ENCODE measurements around the gene MED7.

- TF ChIP-seq CTCF (IDR thresholded peaks at IDR 0.05) (no peak), EP300 (IDR thresholded peaks at IDR 0.05) (no peak), POLR2A (IDR thresholded peaks at IDR 0.05) (no peak), POLR2AphosphoS5 (IDR thresholded peaks at IDR 0.05) (no peak)
Observed at GRCh38 chr5:157159209-157159751, 16.6 kb upstream of the MED7 start.

Data from sigmoid colon (tissue), 4 donors.